Adrenal gland (tissue), 12 donors: ENCODE results near the gene SOAT2. TPM values are rescaled to one million over a fixed set of nuclear protein-coding genes. Genes with fewer than 3 reads are reported as not detected.

Experiments used
- DNase-seq, 7 donors: peaks; one replicate each; pipeline ENCODE4 v3.0.0-alpha.2; 2019 to 2020
- H3K27ac ChIP-seq, 5 donors: fragments of 200-600 bp; sonication (generic) in 4 of 5; 1 replicate in 3 of 5; 2 replicates in 2 of 5; pipeline versions ENCODE4 v1.5.1 to v1.8.0; 2016 to 2020; ENCODE audit warnings: mild to moderate bottlenecking in 1 of 5
- H3K27me3 ChIP-seq: fragments of 200-600 bp; 2 replicates; pipeline ENCODE4 v1.8.0; 2021
- H3K36me3 ChIP-seq, 2 donors: fragments of 200-600 bp; replicated peaks in 1 of 2; 1 replicate in 1 of 2; 2 replicates in 1 of 2; pipeline versions ENCODE4 v1.5.1 to v1.8.0; 2018 to 2022
- H3K4me1 ChIP-seq, 2 donors: fragments of 200-600 bp; replicated peaks in 1 of 2; 1 replicate in 1 of 2; 2 replicates in 1 of 2; pipeline versions ENCODE4 v1.5.1 to v1.8.0; 2018 to 2021
- H3K4me3 ChIP-seq, 4 donors: fragments of 200-600 bp; sonication (generic) in 3 of 4; one replicate each; pipeline ENCODE4 v1.5.1; 2016 to 2018
- H3K9me3 ChIP-seq, 3 donors: fragments of 200-600 bp; sonication (generic) in 1 of 3; replicated peaks in 1 of 3; 1 replicate in 2 of 3; 2 replicates in 1 of 3; pipeline versions ENCODE4 v1.5.1 to v1.8.0; 2016 to 2021
- POLR2A ChIP-seq, 2 donors: fragments of 450-650 bp; IDR thresholded peaks; one replicate each; pipeline ENCODE4 v1.6.1; 2017; ENCODE audit warnings: antibody characterized with exemption in 2 of 2, mild to moderate bottlenecking in 2 of 2, moderate library complexity in 1 of 2
- WGBS, 4 donors: extraction: QIAGEN DNeasy Blood & Tissue Kit in 2 of 4; methylation state at CpG; one replicate each; pipeline versions ENCODE4 v1.1.5 to v1.1.7; 2013 to 2017; 5-methylcytosine and 5-hydroxymethylcytosine counted together
- intact Hi-C, 2 donors: fragments of 100-400 bp; cut with DNase I; formaldehyde crosslinking; loops; one replicate each; pipeline versions ENCODE4 v1.14.1 to v1.15.0; 2022 to 2023
- polyA plus RNA-seq, 3 donors: library from polyadenylated mRNA; stranded (reverse); fragments of 200-250 nt in 2 of 3; fragments of 350-450 nt in 1 of 3; fragmentation: Illumina TruSeq in 1 of 3; extraction: RNeasy Lipid Tissue Mini Kit (QIAGEN cat#74804) in 1 of 3; gene quantifications; one replicate each; pipeline ENCODE4 v1.2.3, GENCODE V29; 2013 to 2014
- total RNA-seq, 9 donors: library from RNA; depleted of rRNA in 4 of 9; stranded (reverse); fragments of >200 nt in 4 of 9; fragments of 120-200 nt in 1 of 9; fragmentation: NEBNext Ultra II Directional in 1 of 9; extraction: Animal tissue kit (Norgen Biotek cat#: 25700) in 1 of 9; gene quantifications; one replicate each; pipeline versions ENCODE4 v1.1.0 to v1.2.4, GENCODE V29; 2013 to 2023
- TF ChIP-seq, protein P1 (sequence below), 6 experiments: fragments of 450-650 bp in 4 of 6; fragments of 200-600 bp in 2 of 6; sonication (generic) in 1 of 6; IDR thresholded peaks; 1 replicate in 5 of 6; 2 replicates in 1 of 6; pipeline versions ENCODE4 v1.5.1 to v1.8.0; 2016 to 2021; ENCODE audit warnings: antibody characterized with exemption in 6 of 6, mild to moderate bottlenecking in 2 of 6, moderate library complexity in 1 of 6
- donor health status: healthy with polysubstance abuse.
- donor health status: Bipolar disorder and iron deficiency.
- donor health status: DM: yes; HTN: yes; CAD: no.
- donor health status: DM: no; HTN: no; CAD: no.
- donor health status: DM: no; HTN: no; CAD: no.
- donor health status: DM: yes; HTN: yes; CAD: no.

SOAT2 gene
- total and polyA plus RNA-seq, 12 donors, result 0.34 to 0.79 (median 0.48) TPM; not detected in 9

DNA sequence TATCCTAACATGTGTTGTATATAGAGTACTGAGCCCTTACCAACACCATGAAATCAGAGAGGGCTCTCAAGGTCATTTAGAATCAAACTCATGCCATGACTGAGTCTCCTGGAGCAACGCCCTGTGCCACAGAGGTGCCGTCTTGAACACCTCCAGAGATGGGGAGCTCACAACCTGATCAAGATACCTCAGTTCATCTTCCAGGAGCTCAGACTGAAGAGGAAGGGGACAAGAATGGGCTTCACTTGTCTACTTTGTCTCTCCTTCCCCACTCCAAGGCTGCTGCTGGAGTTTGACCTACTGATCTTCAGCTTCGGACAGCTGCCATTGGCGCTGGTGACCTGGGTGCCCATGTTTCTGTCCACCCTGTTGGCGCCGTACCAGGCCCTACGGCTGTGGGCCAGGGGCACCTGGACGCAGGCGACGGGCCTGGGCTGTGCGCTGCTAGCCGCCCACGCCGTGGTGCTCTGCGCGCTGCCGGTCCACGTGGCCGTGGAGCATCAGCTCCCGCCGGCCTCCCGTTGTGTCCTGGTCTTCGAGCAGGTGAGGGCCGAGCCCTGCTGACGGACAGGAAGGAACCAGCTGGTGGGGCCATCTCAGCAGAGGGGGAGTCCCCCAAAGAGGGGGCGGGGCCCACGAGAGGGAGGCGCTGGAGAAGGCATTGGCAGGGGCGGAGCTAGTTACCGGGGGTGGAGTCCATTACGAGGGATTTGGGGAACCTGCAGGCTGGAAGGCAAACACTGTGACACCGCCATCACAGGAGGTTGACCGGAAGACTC is 12.0 kb downstream of the SOAT2 start:
- Histone ChIP-seq H3K27me3 (no peaks in the 10 kb centered on the region), H3K27ac (no peak overlapping the region), H3K4me3 (no peak overlapping the region), H3K4me1 (no peaks in the 10 kb centered on the region), H3K9me3 (no peaks in the 10 kb centered on the region), H3K36me3 (no peaks in the 10 kb centered on the region)
- intact Hi-C loops, result no loop called here
- TF ChIP-seq, protein P1, sequence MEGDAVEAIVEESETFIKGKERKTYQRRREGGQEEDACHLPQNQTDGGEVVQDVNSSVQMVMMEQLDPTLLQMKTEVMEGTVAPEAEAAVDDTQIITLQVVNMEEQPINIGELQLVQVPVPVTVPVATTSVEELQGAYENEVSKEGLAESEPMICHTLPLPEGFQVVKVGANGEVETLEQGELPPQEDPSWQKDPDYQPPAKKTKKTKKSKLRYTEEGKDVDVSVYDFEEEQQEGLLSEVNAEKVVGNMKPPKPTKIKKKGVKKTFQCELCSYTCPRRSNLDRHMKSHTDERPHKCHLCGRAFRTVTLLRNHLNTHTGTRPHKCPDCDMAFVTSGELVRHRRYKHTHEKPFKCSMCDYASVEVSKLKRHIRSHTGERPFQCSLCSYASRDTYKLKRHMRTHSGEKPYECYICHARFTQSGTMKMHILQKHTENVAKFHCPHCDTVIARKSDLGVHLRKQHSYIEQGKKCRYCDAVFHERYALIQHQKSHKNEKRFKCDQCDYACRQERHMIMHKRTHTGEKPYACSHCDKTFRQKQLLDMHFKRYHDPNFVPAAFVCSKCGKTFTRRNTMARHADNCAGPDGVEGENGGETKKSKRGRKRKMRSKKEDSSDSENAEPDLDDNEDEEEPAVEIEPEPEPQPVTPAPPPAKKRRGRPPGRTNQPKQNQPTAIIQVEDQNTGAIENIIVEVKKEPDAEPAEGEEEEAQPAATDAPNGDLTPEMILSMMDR (IDR thresholded peaks at IDR 0.05), result no peak
- no peak for TF ChIP-seq POLR2A (IDR thresholded peaks at IDR 0.05)
- DNase-seq, result no peak
- WGBS, 4 donors, result 89 to 92% (median 91%) methylated on average over 20 to 33 of the region's 33 CpGs

DNA sequence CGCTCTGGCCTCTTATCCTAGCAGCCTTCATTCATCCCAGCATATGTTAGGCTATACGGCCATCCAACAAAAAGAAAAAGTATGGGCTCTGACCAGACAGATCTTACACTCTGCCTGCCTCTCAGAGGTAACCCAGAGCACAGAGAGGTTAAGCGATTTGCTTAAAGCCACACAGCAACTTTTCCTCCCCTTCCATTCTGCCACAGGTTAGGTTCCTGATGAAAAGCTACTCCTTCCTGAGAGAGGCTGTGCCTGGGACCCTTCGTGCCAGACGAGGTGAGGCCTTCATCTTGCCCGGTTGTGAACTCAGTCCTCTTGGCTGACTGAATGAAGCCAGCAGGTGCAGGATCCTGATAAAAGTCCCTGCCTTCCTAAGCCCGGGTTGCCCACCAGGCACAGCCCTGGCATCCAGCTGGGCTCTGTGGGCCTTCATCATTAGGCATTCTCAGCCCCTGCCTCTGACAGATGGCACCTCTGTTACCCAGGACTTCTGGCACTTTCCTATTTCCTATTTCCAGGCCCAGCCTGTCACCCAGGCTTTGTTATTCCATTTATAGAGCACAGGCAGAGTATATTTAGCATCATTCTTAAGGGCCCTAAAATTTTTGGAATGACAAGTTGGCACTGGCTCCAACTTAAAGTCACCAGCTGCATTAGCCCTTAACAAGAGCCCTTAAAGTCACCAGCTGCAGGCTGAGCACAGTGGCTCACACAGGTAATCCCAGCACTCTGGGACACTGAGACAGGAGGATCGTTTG is 12.8 kb downstream of the SOAT2 start:
- Histone ChIP-seq H3K36me3 (no peaks in the 10 kb centered on the region), H3K4me1 (no peaks in the 10 kb centered on the region), H3K27ac (no peak overlapping the region), H3K4me3 (no peak overlapping the region), H3K9me3 (no peaks in the 10 kb centered on the region), H3K27me3 (no peaks in the 10 kb centered on the region)
- 83 to 94% (median 89%) methylated on average over 7 to 8 of the region's 8 CpGs for WGBS, 4 donors
- intact Hi-C loops, result no loop called here
- TF ChIP-seq POLR2A (IDR thresholded peaks at IDR 0.05), result no peak
- TF ChIP-seq, protein P1 (IDR thresholded peaks at IDR 0.05), result no peak
- DNase-seq, result no peak

DNA sequence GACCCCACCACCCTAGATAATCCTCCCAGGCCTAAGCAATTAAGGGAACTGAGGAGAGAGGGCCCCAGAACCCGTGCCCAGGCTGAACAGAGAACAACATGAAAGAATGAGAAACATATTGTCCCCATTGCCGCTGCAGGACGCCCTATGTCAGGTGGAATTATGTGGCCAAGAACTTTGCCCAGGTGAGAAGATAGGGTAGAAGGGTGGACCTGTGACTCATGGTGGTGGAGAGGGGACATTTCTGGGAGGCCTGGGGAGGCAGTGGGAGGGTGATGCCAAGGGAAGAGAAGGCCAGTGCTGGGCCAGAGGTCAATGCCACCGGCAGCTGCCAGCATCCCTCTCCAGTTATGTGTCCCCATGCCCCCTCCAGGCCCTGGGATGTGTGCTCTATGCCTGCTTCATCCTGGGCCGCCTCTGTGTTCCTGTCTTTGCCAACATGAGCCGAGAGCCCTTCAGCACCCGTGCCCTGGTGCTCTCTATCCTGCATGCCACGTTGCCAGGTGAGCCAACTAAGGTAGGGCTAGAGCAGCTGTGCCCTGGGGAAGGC is 15.5 kb downstream of the SOAT2 start:
- no peaks in the 10 kb centered on the region for H3K36me3 ChIP-seq
- TF ChIP-seq POLR2A (IDR thresholded peaks at IDR 0.05), result no peak
- WGBS, 4 donors, result 86 to 92% (median 89%) methylated on average over 7 to 8 of the region's 8 CpGs
- H3K4me3 ChIP-seq, result no peak overlapping the region
- no peaks in the 10 kb centered on the region for H3K27me3 ChIP-seq
- no peaks in the 10 kb centered on the region for H3K9me3 ChIP-seq
- no peak overlapping the region for H3K27ac ChIP-seq
- DNase-seq, result no peak
- intact Hi-C loops, result no loop called here
- H3K4me1 ChIP-seq, result no peaks in the 10 kb centered on the region

DNA sequence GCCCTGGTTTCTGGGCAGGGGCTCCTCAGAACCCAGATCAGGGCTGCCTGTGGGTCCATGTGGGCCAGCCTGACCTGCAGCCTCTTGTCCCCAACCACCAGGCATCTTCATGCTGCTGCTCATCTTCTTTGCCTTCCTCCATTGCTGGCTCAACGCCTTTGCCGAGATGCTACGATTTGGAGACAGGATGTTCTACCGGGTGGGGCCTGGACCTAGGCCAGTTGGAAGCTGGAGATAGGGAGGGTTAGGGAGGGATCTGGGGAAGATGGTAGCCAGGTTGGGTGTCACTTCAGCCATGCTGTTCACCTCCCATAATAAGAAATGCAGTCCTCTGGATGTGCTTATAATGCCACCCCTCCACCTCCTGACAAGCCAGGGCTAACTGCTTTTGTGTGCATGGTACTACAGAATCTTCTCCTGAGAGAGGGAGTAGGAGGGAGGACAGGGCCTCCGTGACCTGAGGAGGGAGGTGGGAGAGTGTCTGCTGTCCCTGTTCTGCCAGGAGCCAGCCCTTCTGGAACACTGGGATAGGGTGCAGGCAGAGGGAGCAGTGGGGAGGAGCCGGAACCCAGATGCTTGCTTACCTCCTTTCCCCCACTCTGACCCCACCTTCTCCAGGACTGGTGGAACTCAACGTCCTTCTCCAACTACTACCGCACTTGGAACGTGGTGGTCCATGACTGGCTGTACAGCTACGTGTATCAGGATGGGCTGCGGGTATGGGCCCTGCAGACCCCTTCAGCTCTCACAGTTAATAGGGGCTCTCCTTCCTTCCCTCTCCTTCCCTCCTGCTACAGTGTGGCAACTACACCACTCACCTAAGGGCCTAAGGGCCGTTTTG is 17.6 kb downstream of the SOAT2 start:
- H3K4me1 ChIP-seq, result no peaks in the 10 kb centered on the region
- H3K9me3 ChIP-seq, result no peaks in the 10 kb centered on the region
- no peak for DNase-seq
- no peaks in the 10 kb centered on the region for H3K27me3 ChIP-seq
- H3K4me3 ChIP-seq, result no peak overlapping the region
- intact Hi-C loops, result no loop called here
- no peak overlapping the region for H3K27ac ChIP-seq
- no peak for TF ChIP-seq POLR2A (IDR thresholded peaks at IDR 0.05)
- TF ChIP-seq, protein P1 (IDR thresholded peaks at IDR 0.05), result no peak
- H3K36me3 ChIP-seq, result no peaks in the 10 kb centered on the region
- WGBS, 4 donors, result 79 to 89% (median 83%) methylated on average over 10 to 12 of the region's 12 CpGs
